Kidney epithelial cell (primary cell): ENCODE data around the gene LGALS1. TPM values are rescaled to one million over a fixed set of nuclear protein-coding genes. Genes with fewer than 3 reads are reported as not detected.
A peak's percentile ranks its signal among the peaks of the same experiment; 100 is the strongest.
"Not testable (repeated sequence)": the region's sequence is repeated elsewhere in the genome, so short reads cannot be mapped to it uniquely, and the experiment has no call there.

Experiments used
- DNase-seq: peaks from one replicate; pipeline ENCODE4 v3.0.0-alpha.2; 2010; ENCODE audit warnings: low read depth
- H3K27me3 ChIP-seq: 2 replicates; pipeline ENCODE4 v1.6.0; 2011; ENCODE audit warnings: low read length; ENCODE audit not compliant: control insufficient read depth, insufficient read depth
- H3K36me3 ChIP-seq: 2 replicates; pipeline ENCODE4 v1.5.1; 2011; ENCODE audit warnings: low read length; ENCODE audit not compliant: control insufficient read depth, insufficient read depth
- H3K4me3 ChIP-seq: 2 replicates; pipeline ENCODE4 v1.5.1; 2011; ENCODE audit warnings: low read depth, mild to moderate bottlenecking, control low read depth, low read length
- total RNA-seq: library from RNA; depleted of rRNA; stranded (reverse); fragments of >200 nt; gene quantifications from 2 replicates; pipeline ENCODE4 v1.2.3, GENCODE V29; 2015
- TF ChIP-seq, protein P1 (sequence below): IDR thresholded peaks from 2 replicates; pipeline ENCODE4 v1.5.1; 2011; ENCODE audit warnings: mild to moderate bottlenecking, moderate library complexity, low read length, control low read depth, inconsistent platforms; ENCODE audit not compliant: insufficient read depth, poor library complexity, severe bottlenecking

Gene LGALS1
- total RNA-seq, 1 donor from 2014 or later, result 806 TPM

DNA sequence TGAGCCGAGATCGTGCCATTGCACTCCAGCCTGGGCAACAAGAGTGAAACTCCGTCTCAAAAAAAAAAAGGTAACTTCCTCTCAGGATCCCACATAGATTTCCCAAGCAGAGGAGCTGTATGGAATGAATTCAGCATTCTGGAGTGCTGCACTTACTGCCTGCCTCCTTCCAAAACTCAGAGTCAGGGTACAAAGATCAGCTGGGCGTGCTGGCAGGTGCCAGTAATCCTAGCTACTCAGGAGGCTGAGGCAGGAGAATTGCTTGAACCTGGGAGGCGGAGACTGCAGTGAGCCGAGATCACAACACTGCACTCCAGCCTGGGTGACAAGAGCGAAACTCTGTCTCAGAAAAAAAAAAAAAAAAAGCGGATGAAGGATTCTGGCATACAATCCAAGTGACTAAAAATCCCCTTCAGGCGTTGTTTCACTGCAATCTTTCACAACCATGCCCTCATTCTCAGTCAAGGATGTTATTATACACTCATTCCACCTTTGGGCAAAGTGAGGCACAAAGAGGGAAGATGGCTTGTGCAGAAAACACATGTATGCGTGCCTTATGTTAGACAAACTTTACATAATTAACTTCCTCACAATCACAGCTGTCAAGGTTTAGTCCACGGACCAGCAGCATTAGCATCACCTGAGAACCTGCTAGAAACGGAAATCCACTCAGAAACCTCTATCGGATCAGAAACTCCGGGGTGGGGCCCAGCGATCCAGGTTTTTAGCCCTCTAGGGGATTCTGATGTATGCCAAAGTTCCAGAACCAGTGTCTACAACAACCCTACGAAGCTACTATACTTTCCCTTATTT lies 9.6 kb downstream of the LGALS1 start:
- H3K4me3 ChIP-seq, result no peak overlapping the region
- DNase-seq, result no peak
- no peaks in the 10 kb centered on the region for H3K36me3 ChIP-seq
- H3K27me3 ChIP-seq, result no peaks in the 10 kb centered on the region
- TF ChIP-seq, protein P1, sequence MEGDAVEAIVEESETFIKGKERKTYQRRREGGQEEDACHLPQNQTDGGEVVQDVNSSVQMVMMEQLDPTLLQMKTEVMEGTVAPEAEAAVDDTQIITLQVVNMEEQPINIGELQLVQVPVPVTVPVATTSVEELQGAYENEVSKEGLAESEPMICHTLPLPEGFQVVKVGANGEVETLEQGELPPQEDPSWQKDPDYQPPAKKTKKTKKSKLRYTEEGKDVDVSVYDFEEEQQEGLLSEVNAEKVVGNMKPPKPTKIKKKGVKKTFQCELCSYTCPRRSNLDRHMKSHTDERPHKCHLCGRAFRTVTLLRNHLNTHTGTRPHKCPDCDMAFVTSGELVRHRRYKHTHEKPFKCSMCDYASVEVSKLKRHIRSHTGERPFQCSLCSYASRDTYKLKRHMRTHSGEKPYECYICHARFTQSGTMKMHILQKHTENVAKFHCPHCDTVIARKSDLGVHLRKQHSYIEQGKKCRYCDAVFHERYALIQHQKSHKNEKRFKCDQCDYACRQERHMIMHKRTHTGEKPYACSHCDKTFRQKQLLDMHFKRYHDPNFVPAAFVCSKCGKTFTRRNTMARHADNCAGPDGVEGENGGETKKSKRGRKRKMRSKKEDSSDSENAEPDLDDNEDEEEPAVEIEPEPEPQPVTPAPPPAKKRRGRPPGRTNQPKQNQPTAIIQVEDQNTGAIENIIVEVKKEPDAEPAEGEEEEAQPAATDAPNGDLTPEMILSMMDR, result no peak

DNA sequence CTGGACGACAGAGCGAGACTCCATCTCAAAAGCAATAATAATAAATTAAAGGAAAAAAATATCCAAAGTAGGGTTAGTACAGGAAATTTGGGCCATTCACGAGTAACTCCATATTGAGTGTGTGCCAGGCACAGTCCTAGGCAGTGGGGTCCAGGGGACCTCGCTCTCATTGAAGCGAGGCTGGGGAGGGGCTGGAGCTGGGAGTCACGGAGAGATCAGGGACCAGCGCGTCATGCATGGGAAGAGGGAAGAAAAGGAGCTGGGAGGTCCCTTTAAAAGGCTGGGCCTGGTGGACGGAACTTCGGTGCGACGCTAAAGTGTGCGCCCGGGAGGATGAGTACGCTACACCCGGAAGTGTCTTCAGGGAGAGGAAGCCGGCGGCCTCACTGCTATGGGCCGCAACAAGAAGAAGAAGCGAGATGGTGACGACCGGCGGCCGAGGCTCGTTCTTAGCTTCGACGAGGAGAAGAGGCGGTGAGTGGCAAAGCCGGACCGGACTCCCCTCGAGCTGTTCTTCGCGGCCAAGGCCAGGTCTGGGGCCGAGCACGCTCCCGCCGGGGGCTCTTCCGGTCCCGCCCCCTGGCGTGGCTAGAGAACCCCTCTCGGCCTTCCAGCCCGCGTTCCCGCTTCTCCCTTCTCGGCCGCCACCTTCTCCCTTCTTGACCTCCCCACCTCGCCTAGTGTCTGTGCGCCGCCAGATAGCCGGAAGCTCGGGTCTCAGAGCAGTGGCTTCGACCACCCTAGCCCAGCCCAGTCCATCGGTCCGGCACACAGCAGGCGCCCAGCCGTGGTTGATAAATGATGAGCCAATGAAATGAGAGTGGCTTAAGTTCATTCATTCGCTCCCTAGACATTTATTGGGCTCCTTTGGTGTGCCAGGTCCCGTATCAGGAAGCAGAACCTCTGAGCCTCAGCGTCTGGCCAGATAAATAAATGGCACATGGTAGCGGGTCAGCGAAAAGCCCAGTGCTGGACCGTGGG lies 10.9 kb downstream of the LGALS1 start, which contains the start of gene NOL12:
NOL12 (plus strand) TSS at position 342 of the 981 bp plus-strand sequence; CDS start at position 392, 50 bp downstream.
- Histone ChIP-seq H3K4me3 (peak within 1 kb of the TSS; percentile 66), H3K27me3 (no peaks in the 10 kb centered on the region), H3K36me3 (no peaks in the 10 kb centered on the region)
- peak; percentile 25 for DNase-seq
- TF ChIP-seq, protein P1, result no peak

DNA sequence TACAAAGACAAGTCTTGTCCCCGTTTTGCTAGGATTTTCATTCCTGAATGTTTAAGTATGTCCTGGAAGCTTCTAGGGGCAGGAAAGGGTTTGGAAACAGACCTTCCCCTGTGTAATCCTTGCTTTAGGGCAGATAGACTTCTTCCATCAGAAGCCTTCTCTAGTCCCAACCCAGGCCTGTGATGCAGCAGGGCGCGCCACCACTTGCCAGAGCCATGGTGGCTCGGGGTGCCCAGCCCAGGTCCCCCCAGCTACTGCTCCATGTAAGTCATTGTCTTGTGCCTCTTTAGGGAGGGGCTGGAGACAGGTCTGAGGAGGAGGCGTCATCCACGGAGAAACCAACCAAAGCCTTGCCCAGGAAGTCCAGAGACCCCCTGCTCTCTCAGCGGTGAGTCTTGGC lies 15.0 kb downstream of the LGALS1 start:
- Histone ChIP-seq H3K4me3 (no peak overlapping the region), H3K27me3 (no peaks in the 10 kb centered on the region), H3K36me3 (no peaks in the 10 kb centered on the region)
- DNase-seq, result no peak
- TF ChIP-seq, protein P1, result no peak

DNA sequence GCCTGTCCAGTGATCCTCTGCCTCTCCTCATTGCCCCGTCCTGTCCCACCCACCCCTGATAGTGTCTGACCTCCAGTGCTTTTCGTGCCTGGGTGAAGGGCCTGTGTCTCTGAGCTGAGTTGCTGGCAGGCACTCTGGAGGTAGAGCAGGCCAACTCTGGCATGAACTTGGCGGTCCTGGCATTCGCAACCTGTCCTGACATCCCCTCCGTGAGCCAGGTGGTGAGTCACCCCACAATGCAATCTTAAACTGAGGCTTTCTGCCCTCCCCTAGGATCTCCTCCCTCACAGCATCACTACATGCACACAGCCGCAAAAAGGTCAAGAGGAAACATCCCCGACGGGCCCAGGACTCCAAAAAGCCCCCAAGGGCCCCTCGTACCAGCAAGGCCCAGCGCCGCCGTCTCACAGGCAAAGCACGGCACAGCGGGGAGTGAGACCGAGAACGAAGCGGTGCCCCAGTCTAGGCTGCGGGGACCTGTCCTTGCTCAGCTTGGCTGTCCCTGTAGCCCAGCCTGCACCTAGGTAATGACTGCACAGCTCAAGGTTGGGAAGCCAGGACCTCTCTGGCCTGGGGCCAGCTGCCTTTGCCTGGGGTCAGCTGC lies 15.6 kb downstream of the LGALS1 start:
- no peaks in the 10 kb centered on the region for H3K36me3 ChIP-seq
- H3K27me3 ChIP-seq, result no peaks in the 10 kb centered on the region
- TF ChIP-seq, protein P1, result no peak
- DNase-seq, result no peak
- H3K4me3 ChIP-seq, result no peak overlapping the region

DNA sequence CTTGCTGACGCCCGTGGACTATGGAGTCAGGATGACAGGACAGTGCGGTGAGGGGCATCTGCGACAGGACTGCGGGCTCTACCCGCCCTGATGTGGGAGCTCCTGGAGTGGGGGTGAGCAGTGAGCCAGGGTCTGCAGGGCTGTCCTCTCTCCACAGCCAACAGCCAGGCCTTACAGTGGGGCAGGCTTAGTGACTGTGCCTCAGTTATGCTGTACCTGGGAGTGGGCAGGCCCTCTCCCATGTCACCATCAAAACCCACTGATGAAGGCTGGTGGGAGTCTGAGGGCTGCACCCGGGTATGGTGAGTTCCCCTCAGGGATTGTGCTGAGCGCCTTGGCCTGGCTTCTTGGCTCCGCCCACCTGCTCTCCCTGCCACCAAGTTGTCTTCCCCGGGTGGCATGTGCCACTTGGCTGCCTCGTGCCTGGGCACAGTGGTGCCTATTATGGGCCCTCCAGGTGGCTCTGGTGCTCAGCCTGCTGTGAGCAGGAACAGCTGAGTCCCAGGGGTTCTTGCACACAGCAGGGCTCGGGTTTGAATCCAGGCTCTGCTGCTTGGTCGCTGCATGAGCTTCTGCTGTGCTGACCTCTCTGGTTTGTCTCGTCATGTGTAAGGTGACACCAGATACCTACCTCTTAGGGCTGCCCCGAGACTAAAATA lies 17.3 kb downstream of the LGALS1 start:
- Histone ChIP-seq H3K4me3 (no peak overlapping the region), H3K27me3 (no peaks in the 10 kb centered on the region), H3K36me3 (no peaks in the 10 kb centered on the region)
- TF ChIP-seq, protein P1, result no peak
- DNase-seq, result no peak

- not testable (repeated sequence) for H3K27me3 ChIP-seq, H3K4me3 ChIP-seq, DNase-seq, H3K36me3 ChIP-seq
Observed at GRCh38 chr22:37694131-37694530, 18.7 kb downstream of the LGALS1 start.

- not testable (repeated sequence) for H3K27me3 ChIP-seq, H3K36me3 ChIP-seq, H3K4me3 ChIP-seq, DNase-seq
Observed at GRCh38 chr22:37696260-37696656, 20.8 kb downstream of the LGALS1 start.
